Kidney epithelial cell (primary cell): Measurements from ENCODE around the gene TBC1D2. TPM values are rescaled to one million over a fixed set of nuclear protein-coding genes. Genes with fewer than 3 reads are reported as not detected.
A peak's percentile ranks its signal among the peaks of the same experiment; 100 is the strongest.

Source experiments
- DNase-seq: peaks from one replicate; pipeline ENCODE4 v3.0.0-alpha.2; 2010; ENCODE audit warnings: low read depth
- H3K27me3 ChIP-seq: 2 replicates; pipeline ENCODE4 v1.6.0; 2011; ENCODE audit warnings: low read length; ENCODE audit not compliant: control insufficient read depth, insufficient read depth
- H3K36me3 ChIP-seq: 2 replicates; pipeline ENCODE4 v1.5.1; 2011; ENCODE audit warnings: low read length; ENCODE audit not compliant: control insufficient read depth, insufficient read depth
- H3K4me3 ChIP-seq: 2 replicates; pipeline ENCODE4 v1.5.1; 2011; ENCODE audit warnings: low read depth, mild to moderate bottlenecking, control low read depth, low read length
- CTCF ChIP-seq: IDR thresholded peaks from 2 replicates; pipeline ENCODE4 v1.5.1; 2011; ENCODE audit warnings: mild to moderate bottlenecking, moderate library complexity, low read length, control low read depth, inconsistent platforms; ENCODE audit not compliant: insufficient read depth, poor library complexity, severe bottlenecking
- total RNA-seq: library from RNA; depleted of rRNA; stranded (reverse); fragments of >200 nt; gene quantifications from 2 replicates; pipeline ENCODE4 v1.2.3, GENCODE V29; 2015

Gene TBC1D2
- total RNA-seq, 1 donor from 2014 or later = 21.4 TPM

DNA sequence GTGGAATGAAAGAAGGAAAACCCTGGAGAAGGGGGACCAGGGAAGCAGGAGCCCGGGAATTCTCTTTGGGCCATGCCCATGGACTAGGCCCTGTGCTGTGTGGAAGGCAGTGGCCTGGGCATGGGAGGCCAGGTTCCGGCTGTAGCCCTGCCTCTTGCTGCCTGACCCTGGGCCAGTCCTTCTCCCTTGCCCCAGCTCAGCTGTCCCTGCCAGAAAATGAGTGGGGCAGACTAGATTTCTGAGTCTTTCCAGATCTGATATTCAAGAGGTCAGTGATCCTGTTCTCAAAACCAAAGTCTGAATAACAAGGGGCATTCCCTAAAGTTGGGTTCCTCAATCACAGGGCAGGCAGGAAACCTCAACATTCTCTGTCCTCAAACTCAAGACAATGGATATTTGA, 38.2 kb downstream of the TBC1D2 start:
- H3K27me3 ChIP-seq = no peaks in the 10 kb centered on the region
- H3K36me3 ChIP-seq = peaks cover 4% of the 10 kb centered on the region
- no peak for DNase-seq
- TF ChIP-seq CTCF = no peak
- H3K4me3 ChIP-seq = no peak overlapping the region

- H3K36me3 ChIP-seq = peaks cover 4% of the 10 kb centered on the region
- no peak for TF ChIP-seq CTCF
- no peaks in the 10 kb centered on the region for H3K27me3 ChIP-seq
- DNase-seq = no peak
- no peak overlapping the region for H3K4me3 ChIP-seq
These were observed 39.1 kb downstream of the TBC1D2 start for GRCh38 chr9:98216391-98216790.

- Histone ChIP-seq H3K36me3 (peaks cover 2% of the 10 kb centered on the region), H3K4me3 (no peak overlapping the region), H3K27me3 (no peaks in the 10 kb centered on the region)
- TF ChIP-seq CTCF = peak; percentile 49
- no peak for DNase-seq
These were observed 39.6 kb downstream of the TBC1D2 start for GRCh38 chr9:98215821-98216220.

DNA sequence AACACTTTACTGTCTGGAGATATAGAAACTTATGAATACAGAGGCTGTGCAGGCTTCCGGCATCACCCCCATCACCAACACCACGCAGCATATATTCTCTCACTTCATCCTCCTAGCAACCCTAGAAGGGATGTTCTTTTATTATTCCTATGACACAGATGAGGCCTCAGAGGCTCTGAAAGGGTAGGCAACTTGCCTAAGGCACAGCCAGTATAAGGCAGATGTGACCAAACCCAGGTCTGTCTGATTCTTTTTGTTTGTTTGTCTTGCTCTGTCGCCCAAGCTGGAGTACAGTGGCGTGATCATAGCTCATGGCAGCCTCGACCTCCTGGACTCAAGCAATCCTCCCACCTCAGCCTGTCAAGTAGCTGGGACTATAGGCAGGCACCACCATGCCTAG, 40.2 kb downstream of the TBC1D2 start:
- no peak for TF ChIP-seq CTCF
- DNase-seq = no peak
- H3K36me3 ChIP-seq = peaks cover 2% of the 10 kb centered on the region
- no peak overlapping the region for H3K4me3 ChIP-seq
- no peaks in the 10 kb centered on the region for H3K27me3 ChIP-seq

DNA sequence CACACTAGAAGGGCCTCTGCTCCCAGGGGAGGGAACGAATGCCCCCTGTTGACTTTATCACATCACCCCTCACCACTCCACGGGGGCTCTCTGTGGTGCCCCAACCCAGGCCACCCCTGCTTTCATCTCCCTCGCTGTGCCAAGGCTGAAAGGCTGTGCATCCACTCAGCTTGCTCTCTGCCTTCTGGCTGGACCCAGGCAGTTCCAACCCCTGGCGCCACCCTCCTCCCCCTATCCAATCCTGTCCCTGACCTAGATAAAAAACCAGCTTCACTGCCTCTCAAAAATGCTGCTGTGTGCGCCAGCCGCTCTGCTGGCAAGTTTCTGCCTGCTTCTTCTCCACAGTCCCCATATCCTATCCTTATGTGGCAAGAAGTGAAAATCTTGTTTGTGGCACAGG, 40.6 kb downstream of the TBC1D2 start:
- DNase-seq = no peak

GRCh38 chr9:98211260-98211659, 44.2 kb downstream of the TBC1D2 start:
- DNase-seq = no peak
- Histone ChIP-seq H3K27me3 (no peaks in the 10 kb centered on the region), H3K4me3 (no peak overlapping the region), H3K36me3 (no peaks in the 10 kb centered on the region)
- TF ChIP-seq CTCF = no peak

More for the DNA sequence above, 40.6 kb downstream of the TBC1D2 start:
- Histone ChIP-seq H3K4me3 (no peak overlapping the region), H3K27me3 (no peaks in the 10 kb centered on the region), H3K36me3 (peaks cover 1% of the 10 kb centered on the region)
- TF ChIP-seq CTCF = no peak
